HepG2 (cell line): Measurements from ENCODE around the gene CDK14. TPM values are rescaled to one million over a fixed set of nuclear protein-coding genes. Genes with fewer than 3 reads are reported as not detected.

Experiments
- ATAC-seq: fragments of 200-7000 bp; cut with Tn5 transposase; 3 replicates; pipeline ENCODE4 v1.9.1; 2020; ENCODE audit warnings: mild to moderate bottlenecking, moderate library complexity
- BruUV-seq: library from RNA; stranded (reverse); fragments of 400-500 nt; replicated peaks from 2 replicates; lab custom pipeline; 2021; lab: Mats Ljungman, UMichigan
- CTCF ChIA-PET: fragments of 300-600 bp; formaldehyde crosslinking; extraction: SDS; loops from one replicate; lab custom pipeline; 2021; ENCODE audit warnings: low total read pairs, inconsistent platforms, low intra/inter-chr PET ratio; lab: Yijun Ruan, JAX
- POLR2A ChIA-PET: fragments of 350-600 bp; sonication (Branson Sonifier 250); formaldehyde crosslinking; loops from one replicate; lab custom pipeline; 2020; ENCODE audit warnings: antibody characterized with exemption, inconsistent platforms; lab: Yijun Ruan, JAX
- DNase-seq: peaks from one replicate; pipeline ENCODE4 v3.0.0-alpha.2; 2015; ENCODE audit warnings: low spot score
- FAIRE-seq: peaks from 3 replicates; lab custom pipeline; 2011; peaks lifted over from hg19 to GRCh38; lab: Jason Lieb, UNC
- H2AFZ ChIP-seq: one replicate; pipeline ENCODE4 v1.6.1; 2011; ENCODE audit warnings: low read length, inconsistent platforms
- H3K27ac ChIP-seq: fragments of 300-600 bp; 3 replicates; pipeline ENCODE4 v1.8.0; 2011; ENCODE audit warnings: mixed run types, mild to moderate bottlenecking, mixed read lengths, low read length, inconsistent platforms; ENCODE audit not compliant: insufficient read depth; ENCODE audit errors: extremely low read length
- H3K27me3 ChIP-seq, 2 experiments: fragments of 200-600 bp in 1 of 2; 2 replicates in 1 of 2; 3 replicates in 1 of 2; pipeline versions ENCODE4 v1.6.0 to v1.8.0; 2011; ENCODE audit warnings: low read length in 2 of 2, mild to moderate bottlenecking in 2 of 2, moderate library complexity in 2 of 2, inconsistent platforms in 1 of 2; ENCODE audit not compliant: insufficient read depth in 2 of 2, control insufficient read depth in 1 of 2
- H3K36me3 ChIP-seq, 2 experiments: fragments of 200-600 bp in 1 of 2; replicated peaks in 1 of 2; 2 replicates in 1 of 2; 3 replicates in 1 of 2; pipeline versions ENCODE4 v1.5.1 to v1.8.0; 2011; ENCODE audit warnings: low read length in 2 of 2, inconsistent platforms in 1 of 2; ENCODE audit not compliant: insufficient read depth in 2 of 2, control insufficient read depth in 1 of 2
- H3K4me1 ChIP-seq: 2 replicates; pipeline ENCODE4 v1.5.1; 2012; ENCODE audit warnings: low read length, inconsistent platforms; ENCODE audit not compliant: insufficient read depth
- H3K4me2 ChIP-seq: 2 replicates; pipeline ENCODE4 v1.6.0; 2011; ENCODE audit warnings: low read depth, low read length, inconsistent platforms
- H3K4me3 ChIP-seq, 3 experiments: fragments of 200-600 bp in 1 of 3; sonication (generic), shearing (Covaris generic) in 1 of 3; replicated peaks in 1 of 3; 2 replicates each; pipeline ENCODE4 v1.5.1; 2011 to 2016; ENCODE audit warnings: low read length in 3 of 3, inconsistent platforms in 2 of 3, low read depth in 2 of 3, mild to moderate bottlenecking in 2 of 3, control low read depth in 1 of 3, mixed read lengths in 1 of 3; ENCODE audit not compliant: insufficient read depth in 1 of 3
- H3K79me2 ChIP-seq: one replicate; pipeline ENCODE4 v1.6.1; 2011; ENCODE audit warnings: low read length, inconsistent platforms; ENCODE audit not compliant: insufficient read depth
- H3K9ac ChIP-seq: 2 replicates; pipeline ENCODE4 v1.6.0; 2011; ENCODE audit warnings: mild to moderate bottlenecking, low read depth, low read length, inconsistent platforms; ENCODE audit not compliant: insufficient read depth
- H3K9me3 ChIP-seq: 2 replicates; pipeline ENCODE4 v1.5.1; 2012; ENCODE audit warnings: mild to moderate bottlenecking, low read length
- H4K20me1 ChIP-seq: 2 replicates; pipeline ENCODE4 v1.6.0; 2011; ENCODE audit warnings: inconsistent platforms, mild to moderate bottlenecking, low read length, moderate library complexity; ENCODE audit not compliant: insufficient read depth
- CAMTA2 ChIP-seq: sonication (generic); formaldehyde crosslinking; IDR thresholded peaks from 2 replicates; pipeline ENCODE4 v1.4.0; 2020; ENCODE audit warnings: mild to moderate bottlenecking, missing genetic modification reagents, borderline replicate concordance
- HOXA5 ChIP-seq: sonication (generic); formaldehyde crosslinking; IDR thresholded peaks from 2 replicates; pipeline ENCODE4 v1.4.0; 2020; ENCODE audit warnings: missing genetic modification reagents
- JUN ChIP-seq: sonication (generic); formaldehyde crosslinking; IDR thresholded peaks from 2 replicates; pipeline ENCODE4 v1.4.0; 2020; ENCODE audit warnings: mild to moderate bottlenecking, missing genetic modification reagents
- NFYB ChIP-seq: sonication (generic); formaldehyde crosslinking; IDR thresholded peaks from 2 replicates; pipeline ENCODE4 v1.4.0; 2020; ENCODE audit warnings: missing genetic modification reagents
- ZNF430 ChIP-seq: sonication (generic); formaldehyde crosslinking; IDR thresholded peaks from 2 replicates; pipeline ENCODE4 v1.9.0; 2021; ENCODE audit warnings: mild to moderate bottlenecking, missing genetic modification reagents
- ZNF737 ChIP-seq: sonication (generic); formaldehyde crosslinking; IDR thresholded peaks from 2 replicates; pipeline ENCODE4 v1.5.0; 2020; ENCODE audit warnings: missing genetic modification reagents, mild to moderate bottlenecking, borderline replicate concordance
- WGBS: methylation state at CpG from one replicate; pipeline ENCODE4 v1.1.6; 2017; ENCODE audit warnings: low lambda C conversion rate; 5-methylcytosine and 5-hydroxymethylcytosine counted together
- in situ Hi-C: cut with HindIII; loops from 2 replicates; pipeline ENCODE4 v1.10.0; 2017; ENCODE audit warnings: low pct_unique_long_range_greater_than_20kb; ENCODE audit not compliant: extremely low pct_ligation_motif_present
- intact Hi-C: fragments of 100-400 bp; cut with micrococcal nuclease; formaldehyde crosslinking; loops from one replicate; pipeline ENCODE4 v1.10.0; 2022; ENCODE audit not compliant: unreplicated experiment
- polyA plus RNA-seq, 8 experiments: library from polyadenylated mRNA; depleted of rRNA in 3 of 8; stranded (reverse) in 7 of 8; unstranded in 1 of 8; fragments of >200 nt; fragmentation: Illumina TruSeq in 4 of 8; extraction: Trizol in 4 of 8; gene quantifications; 2 replicates each; pipeline versions ENCODE4 v1.2.1 to v1.2.3, GENCODE V29; 2011 to 2016; ENCODE audit warnings: low read depth in 4 of 8, missing spikeins in 1 of 8, mixed read lengths in 1 of 8; ENCODE audit not compliant: insufficient read depth in 1 of 8
- total RNA-seq, 5 experiments: library from RNA; depleted of rRNA; stranded (reverse); fragments of >200 nt; fragmentation: Illumina TruSeq; extraction: Trizol; gene quantifications; 2 replicates each; pipeline ENCODE4 v1.2.3, GENCODE V29; 2016; ENCODE audit warnings: low read depth in 1 of 5
- TF ChIP-seq, protein P1 (sequence below): sonication (generic); formaldehyde crosslinking; IDR thresholded peaks from 2 replicates; pipeline ENCODE4 v1.4.0; 2020; ENCODE audit warnings: mild to moderate bottlenecking, missing genetic modification reagents, borderline replicate concordance
- TF ChIP-seq, protein P2 (sequence below): sonication (generic); formaldehyde crosslinking; IDR thresholded peaks from 2 replicates; pipeline ENCODE4 v1.5.1; 2020; ENCODE audit warnings: mild to moderate bottlenecking, moderate library complexity, missing genetic modification reagents
- TF ChIP-seq, protein P3 (sequence below): IDR thresholded peaks from 2 replicates; pipeline ENCODE4 v1.4.0; 2020; ENCODE audit warnings: mild to moderate bottlenecking, missing genetic modification reagents
- TF ChIP-seq, protein P4 (sequence below): sonication (generic); formaldehyde crosslinking; IDR thresholded peaks from 2 replicates; pipeline ENCODE4 v1.5.1; 2020; ENCODE audit warnings: missing genetic modification reagents, mild to moderate bottlenecking, borderline replicate concordance
- TF ChIP-seq, protein P5 (sequence below): sonication (generic); formaldehyde crosslinking; IDR thresholded peaks from 2 replicates; pipeline ENCODE4 v1.5.0; 2020; ENCODE audit warnings: missing genetic modification reagents

CDK14 gene
- total and polyA plus RNA-seq, 2 of the 13 experiments (the other 11 are each of a cell fraction or from before 2014, with no cell fraction given): 0.26 to 0.71 TPM

DNA sequence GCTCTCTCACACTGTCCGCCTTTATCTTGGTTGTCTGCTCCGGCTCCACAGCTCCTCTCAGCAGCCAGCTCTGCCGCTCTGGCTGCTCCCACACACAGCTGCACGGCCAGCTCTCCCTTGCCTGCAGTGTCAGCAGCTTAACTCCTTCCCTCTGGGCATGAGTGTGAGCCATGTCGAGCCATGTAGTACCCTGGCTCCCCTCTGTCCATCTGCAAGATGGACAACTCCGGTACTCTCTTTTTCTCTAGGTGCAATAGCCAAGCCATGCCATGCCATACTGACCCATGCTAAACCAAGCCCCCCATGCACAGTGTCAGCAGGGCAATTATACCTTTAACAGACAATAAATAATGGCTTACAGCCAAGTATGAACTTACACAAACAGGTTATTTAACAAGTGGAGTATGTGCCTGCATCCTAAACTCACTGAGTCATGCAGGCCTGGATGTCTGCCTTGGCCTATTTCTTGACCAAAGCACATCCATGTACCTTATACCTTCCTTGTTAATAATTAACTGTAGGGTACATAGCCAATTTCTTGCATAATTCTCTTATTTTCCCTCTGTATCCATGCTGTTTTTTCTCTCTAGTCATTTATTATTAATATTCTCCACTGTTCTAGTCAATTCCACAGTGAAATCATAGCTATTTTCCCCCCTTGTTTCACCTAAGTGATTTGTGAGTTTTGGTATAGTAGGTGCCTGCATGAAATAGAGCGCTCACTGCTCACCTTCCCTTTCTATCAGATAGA, 170.9 kb downstream of the CDK14 start:
- ATAC-seq (peak; percentile 95), FAIRE-seq (peak; percentile 87), DNase-seq (peak; percentile 94)
- H3K27ac ChIP-seq: peak overlapping the region; percentile 63
- H2AFZ ChIP-seq: no peak overlapping the region
- H4K20me1 ChIP-seq: no peaks in the 10 kb centered on the region
- H3K9me3 ChIP-seq: no peaks in the 10 kb centered on the region
- WGBS: 19% methylated on average over 6 of the region's 7 CpGs
- no peaks in the 10 kb centered on the region for H3K79me2 ChIP-seq
- H3K36me3 ChIP-seq: no peaks in the 10 kb centered on the region
- H3K27me3 ChIP-seq: peaks cover 0 to 12% of the 10 kb centered on the region in 2 experiments; a peak in 1 of 5 replicates
- peak overlapping the region in 2 of 3 experiments; percentile 24 to 32; a peak in 3 of 6 replicates for H3K4me3 ChIP-seq
- H3K4me1 ChIP-seq: peaks cover 72% of the 10 kb centered on the region
- H3K4me2 ChIP-seq: peak overlapping the region; percentile 65
- POLR2A ChIA-PET: no interaction called here
- no TSS peak for BruUV-seq
- CTCF ChIA-PET: no interaction called here
- intact Hi-C loops: no loop called here
- H3K9ac ChIP-seq: peak overlapping the region; percentile 4; the same call in 1 of the 2 replicates
- in situ Hi-C loops: no loop called here
- TF ChIP-seq, protein P1, sequence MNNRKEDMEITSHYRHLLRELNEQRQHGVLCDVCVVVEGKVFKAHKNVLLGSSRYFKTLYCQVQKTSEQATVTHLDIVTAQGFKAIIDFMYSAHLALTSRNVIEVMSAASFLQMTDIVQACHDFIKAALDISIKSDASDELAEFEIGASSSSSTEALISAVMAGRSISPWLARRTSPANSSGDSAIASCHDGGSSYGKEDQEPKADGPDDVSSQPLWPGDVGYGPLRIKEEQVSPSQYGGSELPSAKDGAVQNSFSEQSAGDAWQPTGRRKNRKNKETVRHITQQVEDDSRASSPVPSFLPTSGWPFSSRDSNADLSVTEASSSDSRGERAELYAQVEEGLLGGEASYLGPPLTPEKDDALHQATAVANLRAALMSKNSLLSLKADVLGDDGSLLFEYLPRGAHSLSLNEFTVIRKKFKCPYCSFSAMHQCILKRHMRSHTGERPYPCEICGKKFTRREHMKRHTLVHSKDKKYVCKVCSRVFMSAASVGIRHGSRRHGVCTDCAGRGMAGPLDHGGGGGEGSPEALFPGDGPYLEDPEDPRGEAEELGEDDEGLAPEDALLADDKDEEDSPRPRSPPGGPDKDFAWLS (CRISPR knock-in tag): no peak
- TF ChIP-seq, protein P2, sequence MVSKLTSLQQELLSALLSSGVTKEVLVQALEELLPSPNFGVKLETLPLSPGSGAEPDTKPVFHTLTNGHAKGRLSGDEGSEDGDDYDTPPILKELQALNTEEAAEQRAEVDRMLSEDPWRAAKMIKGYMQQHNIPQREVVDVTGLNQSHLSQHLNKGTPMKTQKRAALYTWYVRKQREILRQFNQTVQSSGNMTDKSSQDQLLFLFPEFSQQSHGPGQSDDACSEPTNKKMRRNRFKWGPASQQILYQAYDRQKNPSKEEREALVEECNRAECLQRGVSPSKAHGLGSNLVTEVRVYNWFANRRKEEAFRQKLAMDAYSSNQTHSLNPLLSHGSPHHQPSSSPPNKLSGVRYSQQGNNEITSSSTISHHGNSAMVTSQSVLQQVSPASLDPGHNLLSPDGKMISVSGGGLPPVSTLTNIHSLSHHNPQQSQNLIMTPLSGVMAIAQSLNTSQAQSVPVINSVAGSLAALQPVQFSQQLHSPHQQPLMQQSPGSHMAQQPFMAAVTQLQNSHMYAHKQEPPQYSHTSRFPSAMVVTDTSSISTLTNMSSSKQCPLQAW: peak; percentile 98
- no peak for TF ChIP-seq ZNF430 (CRISPR knock-in tag)
- TF ChIP-seq, protein P3, sequence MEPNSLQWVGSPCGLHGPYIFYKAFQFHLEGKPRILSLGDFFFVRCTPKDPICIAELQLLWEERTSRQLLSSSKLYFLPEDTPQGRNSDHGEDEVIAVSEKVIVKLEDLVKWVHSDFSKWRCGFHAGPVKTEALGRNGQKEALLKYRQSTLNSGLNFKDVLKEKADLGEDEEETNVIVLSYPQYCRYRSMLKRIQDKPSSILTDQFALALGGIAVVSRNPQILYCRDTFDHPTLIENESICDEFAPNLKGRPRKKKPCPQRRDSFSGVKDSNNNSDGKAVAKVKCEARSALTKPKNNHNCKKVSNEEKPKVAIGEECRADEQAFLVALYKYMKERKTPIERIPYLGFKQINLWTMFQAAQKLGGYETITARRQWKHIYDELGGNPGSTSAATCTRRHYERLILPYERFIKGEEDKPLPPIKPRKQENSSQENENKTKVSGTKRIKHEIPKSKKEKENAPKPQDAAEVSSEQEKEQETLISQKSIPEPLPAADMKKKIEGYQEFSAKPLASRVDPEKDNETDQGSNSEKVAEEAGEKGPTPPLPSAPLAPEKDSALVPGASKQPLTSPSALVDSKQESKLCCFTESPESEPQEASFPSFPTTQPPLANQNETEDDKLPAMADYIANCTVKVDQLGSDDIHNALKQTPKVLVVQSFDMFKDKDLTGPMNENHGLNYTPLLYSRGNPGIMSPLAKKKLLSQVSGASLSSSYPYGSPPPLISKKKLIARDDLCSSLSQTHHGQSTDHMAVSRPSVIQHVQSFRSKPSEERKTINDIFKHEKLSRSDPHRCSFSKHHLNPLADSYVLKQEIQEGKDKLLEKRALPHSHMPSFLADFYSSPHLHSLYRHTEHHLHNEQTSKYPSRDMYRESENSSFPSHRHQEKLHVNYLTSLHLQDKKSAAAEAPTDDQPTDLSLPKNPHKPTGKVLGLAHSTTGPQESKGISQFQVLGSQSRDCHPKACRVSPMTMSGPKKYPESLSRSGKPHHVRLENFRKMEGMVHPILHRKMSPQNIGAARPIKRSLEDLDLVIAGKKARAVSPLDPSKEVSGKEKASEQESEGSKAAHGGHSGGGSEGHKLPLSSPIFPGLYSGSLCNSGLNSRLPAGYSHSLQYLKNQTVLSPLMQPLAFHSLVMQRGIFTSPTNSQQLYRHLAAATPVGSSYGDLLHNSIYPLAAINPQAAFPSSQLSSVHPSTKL: peak; percentile 95
- TF ChIP-seq ZNF737: no peak
- TF ChIP-seq, protein P4, sequence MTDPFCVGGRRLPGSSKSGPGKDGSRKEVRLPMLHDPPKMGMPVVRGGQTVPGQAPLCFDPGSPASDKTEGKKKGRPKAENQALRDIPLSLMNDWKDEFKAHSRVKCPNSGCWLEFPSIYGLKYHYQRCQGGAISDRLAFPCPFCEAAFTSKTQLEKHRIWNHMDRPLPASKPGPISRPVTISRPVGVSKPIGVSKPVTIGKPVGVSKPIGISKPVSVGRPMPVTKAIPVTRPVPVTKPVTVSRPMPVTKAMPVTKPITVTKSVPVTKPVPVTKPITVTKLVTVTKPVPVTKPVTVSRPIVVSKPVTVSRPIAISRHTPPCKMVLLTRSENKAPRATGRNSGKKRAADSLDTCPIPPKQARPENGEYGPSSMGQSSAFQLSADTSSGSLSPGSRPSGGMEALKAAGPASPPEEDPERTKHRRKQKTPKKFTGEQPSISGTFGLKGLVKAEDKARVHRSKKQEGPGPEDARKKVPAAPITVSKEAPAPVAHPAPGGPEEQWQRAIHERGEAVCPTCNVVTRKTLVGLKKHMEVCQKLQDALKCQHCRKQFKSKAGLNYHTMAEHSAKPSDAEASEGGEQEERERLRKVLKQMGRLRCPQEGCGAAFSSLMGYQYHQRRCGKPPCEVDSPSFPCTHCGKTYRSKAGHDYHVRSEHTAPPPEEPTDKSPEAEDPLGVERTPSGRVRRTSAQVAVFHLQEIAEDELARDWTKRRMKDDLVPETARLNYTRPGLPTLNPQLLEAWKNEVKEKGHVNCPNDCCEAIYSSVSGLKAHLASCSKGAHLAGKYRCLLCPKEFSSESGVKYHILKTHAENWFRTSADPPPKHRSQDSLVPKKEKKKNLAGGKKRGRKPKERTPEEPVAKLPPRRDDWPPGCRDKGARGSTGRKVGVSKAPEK: peak; percentile 68; the same call in 1 of the 2 replicates
- TF ChIP-seq, protein P5, sequence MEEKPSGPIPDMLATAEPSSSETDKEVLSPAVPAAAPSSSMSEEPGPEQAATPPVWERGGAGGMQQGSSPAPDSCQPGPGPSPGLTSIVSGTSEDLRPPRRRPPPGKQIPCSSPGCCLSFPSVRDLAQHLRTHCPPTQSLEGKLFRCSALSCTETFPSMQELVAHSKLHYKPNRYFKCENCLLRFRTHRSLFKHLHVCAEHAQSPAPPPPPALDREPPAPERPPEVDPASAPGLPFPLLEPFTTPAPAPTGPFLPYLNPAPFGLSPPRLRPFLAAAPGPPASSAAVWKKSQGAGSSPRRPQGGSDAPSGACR: peak; percentile 31; the same call in 1 of the 2 replicates
- 0 out of 2 replicates have a peak, but pooled peaks have one; percentile 34 for TF ChIP-seq HOXA5 (CRISPR knock-in tag)
- TF ChIP-seq JUN (CRISPR knock-in tag): peak; percentile 82
- no peak for TF ChIP-seq NFYB (CRISPR knock-in tag)
- no peak for TF ChIP-seq CAMTA2 (CRISPR knock-in tag)
